BLaER1 (cell line): Measurements from ENCODE around the gene MLLT6.

Source experiments
- H3K27ac ChIP-seq: shearing (Covaris generic); formaldehyde crosslinking; 2 replicates; pipeline ENCODE4 v1.8.1; 2022
- H3K27me3 ChIP-seq: shearing (Covaris generic); formaldehyde crosslinking; 2 replicates; pipeline ENCODE4 v1.8.1; 2022
- H3K36me3 ChIP-seq: shearing (Covaris generic); formaldehyde crosslinking; 2 replicates; pipeline ENCODE4 v1.8.1; 2022
- H3K4me1 ChIP-seq: shearing (Covaris generic); formaldehyde crosslinking; 2 replicates; pipeline ENCODE4 v1.8.1; 2022
- H3K4me2 ChIP-seq: shearing (Covaris generic); formaldehyde crosslinking; 2 replicates; pipeline ENCODE4 v1.8.1; 2022
- H3K4me3 ChIP-seq: shearing (Covaris generic); formaldehyde crosslinking; 2 replicates; pipeline ENCODE4 v1.8.1; 2022
- H3K9ac ChIP-seq: shearing (Covaris generic); formaldehyde crosslinking; 2 replicates; pipeline ENCODE4 v1.8.1; 2022
- H3K9me3 ChIP-seq: shearing (Covaris generic); formaldehyde crosslinking; 2 replicates; pipeline ENCODE4 v1.8.1; 2022
- H4K20me1 ChIP-seq: shearing (Covaris generic); formaldehyde crosslinking; 2 replicates; pipeline ENCODE4 v1.8.1; 2022
- Cebpa-rat ChIP-seq: shearing (Covaris generic); IDR thresholded peaks from 2 replicates; pipeline ENCODE4 v1.8.1; 2022

MLLT6 gene

DNA sequence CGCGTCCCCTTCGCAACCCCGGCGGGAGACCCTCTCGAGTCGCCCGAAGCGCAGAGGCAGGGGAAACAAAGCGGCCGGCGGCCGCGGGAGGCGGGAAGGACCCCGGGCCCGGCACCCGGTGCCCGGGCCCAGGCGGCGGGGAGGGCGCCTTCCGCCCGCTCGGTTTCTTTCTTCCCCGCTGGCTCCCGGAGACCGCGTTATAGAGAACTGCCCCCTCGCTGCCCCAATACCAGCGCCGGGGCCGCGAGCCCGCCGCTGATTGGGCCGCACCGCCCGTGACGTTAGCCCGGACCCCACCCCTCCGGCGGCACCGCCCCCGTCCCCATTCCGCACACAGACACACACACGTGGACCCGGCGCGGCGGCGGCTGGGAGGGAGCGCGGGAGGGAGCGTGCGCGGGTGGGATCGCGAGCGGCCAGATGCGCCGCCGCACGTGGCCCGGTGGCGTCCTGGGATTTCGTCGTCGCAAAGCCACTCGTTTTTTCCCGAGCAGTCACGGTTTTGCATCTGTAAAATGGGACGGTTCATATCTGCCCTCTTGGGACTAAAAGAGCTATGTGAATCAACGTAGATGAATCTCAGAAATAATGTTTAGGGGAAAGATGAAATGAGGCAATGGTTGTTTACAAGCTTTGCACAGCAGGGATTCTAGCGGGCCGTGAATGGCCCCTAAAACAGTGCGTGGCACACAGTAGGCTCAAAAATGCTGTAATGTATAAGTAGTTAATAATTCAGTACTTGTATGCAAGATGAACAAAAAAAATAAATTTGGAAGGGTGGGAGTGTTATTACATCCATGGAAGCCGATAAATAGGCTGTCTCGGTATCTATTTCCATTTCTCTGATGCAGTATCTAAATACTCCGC lies 30.1 kb upstream of the MLLT6 start, which contains the start of gene EPOP:
Gene EPOP (minus strand): TSS at position 209 of the 867 bp plus-strand sequence. CDS start 462 bp downstream, outside the sequence.
- Histone ChIP-seq H3K27ac (peak within 1 kb of the TSS; percentile 83), H3K9ac (peak within 1 kb of the TSS; percentile 88), H3K4me3 (peak within 1 kb of the TSS; percentile 90), H4K20me1 (peaks cover 44% of the 10 kb centered on the region), H3K4me1 (peaks cover 47% of the 10 kb centered on the region), H3K4me2 (peak within 1 kb of the TSS; percentile 99), H3K36me3 (no peaks in the 10 kb centered on the region), H3K27me3 (peaks cover 47% of the 10 kb centered on the region), H3K9me3 (no peaks in the 10 kb centered on the region)
- no peak for TF ChIP-seq Cebpa-rat

DNA sequence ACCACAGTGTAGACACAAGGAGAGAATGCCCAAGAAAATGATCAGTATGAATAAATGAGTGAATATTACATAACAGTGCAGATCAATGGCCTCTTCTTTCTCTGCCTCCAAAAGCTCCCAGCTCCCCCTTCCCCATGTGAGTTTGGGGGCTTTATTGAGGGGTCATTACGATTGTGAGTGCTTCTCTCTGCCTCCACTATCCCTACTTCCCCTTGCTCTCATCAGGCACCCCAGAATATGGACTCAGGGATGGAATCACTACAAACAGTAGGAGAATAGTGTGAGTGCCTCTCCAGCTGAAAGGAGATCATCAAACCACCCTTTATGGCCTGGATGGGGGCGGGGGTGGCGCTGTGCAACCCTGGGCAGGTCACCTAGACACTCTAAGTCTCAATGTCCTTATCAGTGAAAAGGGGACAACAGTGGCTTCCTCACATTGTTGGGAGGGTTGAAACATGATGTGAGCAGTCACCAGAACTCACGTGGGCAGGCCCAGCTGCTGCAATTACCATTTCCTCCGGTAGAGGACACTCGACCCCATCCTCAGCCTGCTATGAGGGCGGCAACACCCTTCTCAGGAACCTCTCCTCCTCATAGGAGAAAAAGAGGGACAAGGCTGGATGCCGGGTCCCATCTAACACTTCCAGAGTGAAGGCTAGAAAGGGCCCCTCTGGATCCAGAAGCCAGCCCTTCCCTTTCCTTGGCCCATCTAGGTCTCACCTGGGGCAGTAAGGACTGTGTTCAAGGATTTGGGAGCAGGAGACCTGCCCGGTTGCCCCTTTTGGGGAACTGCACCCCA lies 28.2 kb upstream of the MLLT6 start:
- Histone ChIP-seq H3K4me3 (no peak overlapping the region), H3K9me3 (no peaks in the 10 kb centered on the region), H3K4me1 (peaks cover 43% of the 10 kb centered on the region), H4K20me1 (peaks cover 26% of the 10 kb centered on the region), H3K4me2 (no peak overlapping the region; the same call in 1 of the 2 replicates), H3K36me3 (no peaks in the 10 kb centered on the region), H3K27ac (no peak overlapping the region), H3K9ac (no peak overlapping the region; the same call in 1 of the 2 replicates), H3K27me3 (peaks cover 28% of the 10 kb centered on the region)
- TF ChIP-seq Cebpa-rat: no peak

DNA sequence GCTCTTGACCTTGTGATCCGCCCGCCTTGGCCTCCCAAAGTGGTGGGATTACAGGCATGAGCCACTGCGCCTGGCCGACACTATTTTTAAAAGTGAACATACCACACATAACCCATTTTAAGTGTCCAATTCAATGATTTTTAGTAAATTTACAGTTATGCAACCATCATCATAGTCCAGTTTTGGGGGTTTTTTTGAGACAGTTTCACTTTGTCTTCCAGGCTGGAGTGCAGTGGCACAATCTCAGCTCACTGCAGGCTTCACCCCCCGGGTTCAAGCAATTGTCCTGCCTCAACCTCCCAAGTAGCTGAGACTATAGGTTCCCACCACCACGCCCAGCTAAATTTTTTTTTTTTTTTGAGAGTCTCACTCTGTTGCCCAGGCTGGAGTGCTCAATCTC lies 27.3 kb upstream of the MLLT6 start:
- H3K9me3 ChIP-seq: no peaks in the 10 kb centered on the region
- no peak overlapping the region for H3K27ac ChIP-seq
- TF ChIP-seq Cebpa-rat: no peak
- no peak overlapping the region for H3K4me3 ChIP-seq
- H3K9ac ChIP-seq: no peak overlapping the region
- peaks cover 19% of the 10 kb centered on the region for H3K27me3 ChIP-seq
- H3K36me3 ChIP-seq: no peaks in the 10 kb centered on the region
- H3K4me1 ChIP-seq: peaks cover 34% of the 10 kb centered on the region
- peaks cover 17% of the 10 kb centered on the region for H4K20me1 ChIP-seq
- no peak overlapping the region for H3K4me2 ChIP-seq

DNA sequence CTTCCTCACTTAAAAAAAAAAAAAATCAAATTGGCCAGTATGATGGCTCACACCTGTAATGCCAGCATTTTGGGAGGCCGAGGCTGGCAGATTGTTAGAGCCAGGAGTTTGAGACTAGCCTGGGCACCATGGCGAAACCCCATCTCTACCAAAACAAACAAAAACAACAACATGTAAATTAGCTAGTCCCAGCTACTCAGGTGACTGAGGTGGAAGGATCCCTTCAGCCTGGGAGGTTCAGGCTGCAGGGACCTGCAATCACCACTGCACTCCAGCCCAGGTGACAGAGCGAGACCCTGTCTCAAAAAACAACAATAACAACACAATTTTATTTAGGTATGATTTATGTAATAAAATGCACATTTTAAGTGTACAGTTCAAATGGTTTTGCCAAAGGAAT lies 24.0 kb upstream of the MLLT6 start:
- Histone ChIP-seq H4K20me1 (no peaks in the 10 kb centered on the region), H3K4me3 (no peak overlapping the region), H3K27ac (no peak overlapping the region), H3K4me1 (peaks cover 12% of the 10 kb centered on the region), H3K9me3 (no peaks in the 10 kb centered on the region), H3K9ac (no peak overlapping the region), H3K36me3 (no peaks in the 10 kb centered on the region), H3K4me2 (no peak overlapping the region), H3K27me3 (no peaks in the 10 kb centered on the region)
- no peak for TF ChIP-seq Cebpa-rat

DNA sequence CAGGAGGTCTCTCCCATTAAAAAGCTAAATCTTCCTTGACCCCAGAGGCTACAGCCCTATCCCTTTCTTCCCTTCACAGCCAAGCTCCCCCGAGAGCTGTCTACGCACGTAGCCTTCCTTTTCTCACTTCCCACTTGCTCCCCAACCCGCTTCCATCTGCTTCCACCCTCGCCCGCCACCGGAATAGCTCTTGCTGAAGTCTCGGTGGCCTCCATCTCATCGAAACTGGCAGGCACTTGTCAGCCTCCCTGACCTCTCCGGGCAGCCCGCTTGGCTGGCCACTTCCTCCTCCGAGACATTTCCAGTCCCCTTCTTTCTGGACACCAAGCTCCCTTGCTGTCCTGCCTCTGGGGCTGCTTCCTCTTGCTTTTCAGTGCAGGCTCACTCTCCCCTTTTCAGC lies 19.6 kb upstream of the MLLT6 start:
- Histone ChIP-seq H3K27ac (no peak overlapping the region), H3K4me1 (peaks cover 3% of the 10 kb centered on the region; the same call in 1 of the 2 replicates), H3K4me3 (no peak overlapping the region), H3K36me3 (no peaks in the 10 kb centered on the region), H3K9me3 (no peaks in the 10 kb centered on the region), H3K4me2 (no peak overlapping the region), H3K9ac (no peak overlapping the region), H4K20me1 (no peaks in the 10 kb centered on the region), H3K27me3 (no peaks in the 10 kb centered on the region)
- TF ChIP-seq Cebpa-rat: no peak

DNA sequence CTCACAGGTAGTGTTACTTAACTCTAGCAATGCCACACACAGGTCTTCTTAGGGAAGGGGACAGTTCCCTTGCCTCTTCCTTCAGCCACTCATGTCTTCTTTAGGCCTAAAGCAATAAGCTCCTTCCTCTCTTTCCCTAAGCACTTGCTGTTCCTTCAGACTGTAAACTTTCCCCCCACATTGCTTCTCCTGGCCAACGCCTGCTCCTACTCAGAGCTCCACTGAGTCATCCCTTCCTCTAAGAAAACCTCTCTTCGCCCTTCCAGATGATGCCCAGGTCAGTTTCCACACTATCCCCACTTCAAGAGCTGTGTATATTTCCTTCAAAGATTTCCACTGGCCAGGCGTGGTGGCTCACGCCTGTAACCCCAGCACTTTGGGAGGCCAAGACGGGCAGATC lies 17.8 kb upstream of the MLLT6 start:
- H3K9me3 ChIP-seq: no peaks in the 10 kb centered on the region
- H3K9ac ChIP-seq: no peak overlapping the region
- H3K27ac ChIP-seq: no peak overlapping the region
- H3K36me3 ChIP-seq: no peaks in the 10 kb centered on the region
- no peaks in the 10 kb centered on the region for H3K27me3 ChIP-seq
- no peak overlapping the region for H3K4me3 ChIP-seq
- H3K4me2 ChIP-seq: no peak overlapping the region
- H3K4me1 ChIP-seq: peaks cover 13% of the 10 kb centered on the region
- TF ChIP-seq Cebpa-rat: no peak
- no peaks in the 10 kb centered on the region for H4K20me1 ChIP-seq

DNA sequence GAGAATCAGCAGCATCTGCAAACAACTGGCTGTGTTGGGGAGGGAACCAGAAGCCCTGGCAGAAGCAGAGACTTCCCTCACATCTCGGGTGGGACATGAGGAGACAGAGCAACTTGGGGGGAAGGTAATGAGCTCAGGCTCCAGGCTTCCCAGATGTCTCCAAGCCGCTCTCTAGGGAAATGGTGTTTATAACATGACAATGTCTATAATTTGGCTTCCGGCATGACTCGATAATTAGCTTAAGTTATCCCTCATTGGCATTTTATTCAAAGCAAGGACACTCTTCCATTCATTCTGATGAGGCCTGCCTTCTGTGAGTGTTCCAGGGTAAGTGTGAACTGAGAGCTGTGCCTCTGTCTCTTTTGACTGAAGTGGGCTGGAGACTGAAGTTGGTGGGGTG lies 14.7 kb upstream of the MLLT6 start:
- H3K27me3 ChIP-seq: no peaks in the 10 kb centered on the region
- H3K9ac ChIP-seq: no peak overlapping the region
- H3K4me1 ChIP-seq: peaks cover 14% of the 10 kb centered on the region
- H3K9me3 ChIP-seq: no peaks in the 10 kb centered on the region
- no peak overlapping the region for H3K27ac ChIP-seq
- no peaks in the 10 kb centered on the region for H4K20me1 ChIP-seq
- no peaks in the 10 kb centered on the region for H3K36me3 ChIP-seq
- TF ChIP-seq Cebpa-rat: no peak
- no peak overlapping the region for H3K4me3 ChIP-seq
- no peak overlapping the region for H3K4me2 ChIP-seq

DNA sequence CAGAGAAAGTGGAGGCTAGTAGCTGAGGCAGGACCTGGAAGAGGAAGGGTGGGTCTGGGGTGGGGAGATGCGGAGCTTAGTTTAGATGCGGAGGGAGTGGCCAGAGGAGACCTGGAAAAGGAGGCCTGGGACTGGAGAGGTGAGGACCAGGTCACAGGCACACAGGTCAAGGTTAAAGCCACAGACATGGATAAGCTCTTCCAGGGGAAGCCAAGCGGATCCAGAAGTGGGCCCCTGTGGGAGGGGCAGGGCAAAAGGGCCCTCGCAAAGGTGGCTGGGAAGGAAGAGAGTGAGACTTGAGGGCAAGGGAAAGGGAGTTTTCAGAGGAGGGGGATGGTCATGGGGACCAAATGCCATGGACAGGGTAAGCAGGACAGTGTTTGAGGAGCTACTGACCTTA lies 13.9 kb upstream of the MLLT6 start:
- Histone ChIP-seq H3K9ac (no peak overlapping the region), H3K4me1 (peaks cover 21% of the 10 kb centered on the region), H3K27ac (no peak overlapping the region), H3K4me3 (no peak overlapping the region), H4K20me1 (no peaks in the 10 kb centered on the region), H3K27me3 (no peaks in the 10 kb centered on the region), H3K36me3 (no peaks in the 10 kb centered on the region), H3K4me2 (peak overlapping the region; percentile 43), H3K9me3 (no peaks in the 10 kb centered on the region)
- no peak for TF ChIP-seq Cebpa-rat

DNA sequence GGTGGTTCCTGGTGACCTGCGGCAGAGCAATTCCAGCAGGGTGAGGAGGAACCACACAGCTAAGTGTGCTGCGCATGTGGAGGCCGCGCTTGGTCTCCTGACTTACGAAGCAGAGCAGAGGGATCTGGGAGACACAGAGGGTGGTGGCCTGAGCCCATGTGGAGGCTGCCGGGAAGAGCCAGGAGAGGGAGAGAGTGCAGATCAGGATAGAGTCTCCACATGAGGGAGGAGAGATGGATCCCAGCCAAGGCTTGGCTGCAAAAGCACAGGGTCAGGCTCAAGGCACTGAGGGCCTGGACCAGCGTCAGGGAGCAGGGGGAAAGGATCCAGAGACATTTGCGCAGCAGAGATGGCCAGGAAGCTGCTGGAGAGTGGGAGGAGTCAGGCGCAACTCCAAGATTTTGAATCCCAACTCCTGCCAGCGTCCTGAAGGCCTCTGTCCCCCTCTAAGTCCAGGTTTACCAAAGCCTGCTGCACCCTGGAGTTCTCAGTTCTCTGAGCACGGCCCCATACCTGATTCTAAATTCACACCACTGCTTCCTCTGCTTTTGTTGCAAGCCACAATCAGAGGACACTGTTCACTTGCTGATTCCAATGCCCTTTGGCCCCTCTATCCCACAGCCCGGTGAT lies 11.3 kb upstream of the MLLT6 start:
- no peaks in the 10 kb centered on the region for H3K27me3 ChIP-seq
- no peak overlapping the region for H3K4me3 ChIP-seq
- H3K27ac ChIP-seq: no peak overlapping the region
- TF ChIP-seq Cebpa-rat: no peak
- H4K20me1 ChIP-seq: no peaks in the 10 kb centered on the region
- no peaks in the 10 kb centered on the region for H3K9me3 ChIP-seq
- H3K9ac ChIP-seq: no peak overlapping the region
- H3K4me1 ChIP-seq: peaks cover 36% of the 10 kb centered on the region
- H3K36me3 ChIP-seq: no peaks in the 10 kb centered on the region
- H3K4me2 ChIP-seq: no peak overlapping the region
